ENCODE measurements around the gene AFAP1L2.

DNA sequence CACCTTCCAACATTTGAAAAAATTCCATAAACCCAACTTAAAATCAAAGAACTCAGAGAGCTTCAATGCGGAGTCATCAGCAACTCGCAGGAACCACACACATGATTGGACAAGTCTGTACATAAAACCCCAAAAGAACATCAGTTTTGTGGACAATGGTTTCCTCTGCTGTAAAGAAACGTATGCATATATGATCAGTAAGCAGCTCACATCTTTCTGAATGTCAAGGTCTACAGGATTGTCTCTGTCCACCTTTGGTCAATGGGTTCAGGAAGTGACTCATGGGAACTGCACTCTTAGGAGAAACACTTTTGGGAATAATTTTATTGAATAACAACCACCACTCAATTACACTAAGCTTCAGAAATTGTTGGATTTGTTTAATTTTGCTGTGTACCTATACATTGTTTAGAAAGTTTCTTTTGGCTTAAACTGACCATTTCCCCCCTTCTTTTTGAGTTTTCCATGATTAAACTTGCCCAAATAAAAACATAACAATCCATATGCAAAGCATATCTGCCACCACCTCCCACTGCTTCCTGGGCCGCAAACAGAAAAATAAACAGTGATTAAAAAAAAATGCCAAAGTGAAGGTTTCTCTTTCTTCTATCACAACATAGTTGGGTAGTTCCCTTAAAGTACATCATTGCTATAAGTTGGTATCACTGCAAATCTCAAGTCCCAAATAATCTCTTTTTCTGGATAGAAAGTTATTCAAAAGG lies 27.3 kb upstream of the AFAP1L2 start:
- TF ChIP-seq CEBPB (tag; IDR thresholded peaks at IDR 0.05) (no peak), TOE1 (IDR thresholded peaks at IDR 0.05; ENCODE audit: borderline replicate concordance) (no peak), TOE1 (CRISPR knock-in tag; IDR thresholded peaks at IDR 0.05; ENCODE audit: borderline replicate concordance, low read depth) (no peak), KHSRP (IDR thresholded peaks at IDR 0.05) (no peak)
- TF ChIP-seq, protein P1, sequence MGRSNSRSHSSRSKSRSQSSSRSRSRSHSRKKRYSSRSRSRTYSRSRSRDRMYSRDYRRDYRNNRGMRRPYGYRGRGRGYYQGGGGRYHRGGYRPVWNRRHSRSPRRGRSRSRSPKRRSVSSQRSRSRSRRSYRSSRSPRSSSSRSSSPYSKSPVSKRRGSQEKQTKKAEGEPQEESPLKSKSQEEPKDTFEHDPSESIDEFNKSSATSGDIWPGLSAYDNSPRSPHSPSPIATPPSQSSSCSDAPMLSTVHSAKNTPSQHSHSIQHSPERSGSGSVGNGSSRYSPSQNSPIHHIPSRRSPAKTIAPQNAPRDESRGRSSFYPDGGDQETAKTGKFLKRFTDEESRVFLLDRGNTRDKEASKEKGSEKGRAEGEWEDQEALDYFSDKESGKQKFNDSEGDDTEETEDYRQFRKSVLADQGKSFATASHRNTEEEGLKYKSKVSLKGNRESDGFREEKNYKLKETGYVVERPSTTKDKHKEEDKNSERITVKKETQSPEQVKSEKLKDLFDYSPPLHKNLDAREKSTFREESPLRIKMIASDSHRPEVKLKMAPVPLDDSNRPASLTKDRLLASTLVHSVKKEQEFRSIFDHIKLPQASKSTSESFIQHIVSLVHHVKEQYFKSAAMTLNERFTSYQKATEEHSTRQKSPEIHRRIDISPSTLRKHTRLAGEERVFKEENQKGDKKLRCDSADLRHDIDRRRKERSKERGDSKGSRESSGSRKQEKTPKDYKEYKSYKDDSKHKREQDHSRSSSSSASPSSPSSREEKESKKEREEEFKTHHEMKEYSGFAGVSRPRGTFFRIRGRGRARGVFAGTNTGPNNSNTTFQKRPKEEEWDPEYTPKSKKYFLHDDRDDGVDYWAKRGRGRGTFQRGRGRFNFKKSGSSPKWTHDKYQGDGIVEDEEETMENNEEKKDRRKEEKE (IDR thresholded peaks at IDR 0.05; ENCODE audit: borderline replicate concordance in 1 of 2, control insufficient read depth in 1 of 2, low read depth in 2 of 2, low read length in 1 of 2): no peak

Data from K562 (cell line).